K562 (cell line): ENCODE measurements around the gene RNASEH1. TPM values are rescaled to one million over a fixed set of nuclear protein-coding genes. Genes with fewer than 3 reads are reported as not detected.

Experiments
- AFF4 ChIP-seq: sonication (generic); formaldehyde crosslinking; IDR thresholded peaks from 2 replicates; pipeline ENCODE4 v1.8.0; 2023; ENCODE audit warnings: mild to moderate bottlenecking, missing genetic modification reagents
- ESRRB ChIP-seq: fragments of 250-450 bp; sonication (Bioruptor Pico); IDR thresholded peaks from 2 replicates; pipeline ENCODE4 v1.5.0; 2020; ENCODE audit warnings: mild to moderate bottlenecking, moderate library complexity, borderline replicate concordance
- GATA2 ChIP-seq: sonication (generic); formaldehyde crosslinking; IDR thresholded peaks from 2 replicates; pipeline ENCODE4 v1.4.0; 2020; ENCODE audit warnings: mild to moderate bottlenecking, missing genetic modification reagents
- GTF2E2 ChIP-seq: fragments of 200-800 bp; sonication (Bioruptor generic); IDR thresholded peaks from 2 replicates; pipeline ENCODE4 v1.6.1; 2016; ENCODE audit warnings: missing genetic modification characterization, missing compliant biosample characterization
- ILK ChIP-seq: fragments of 450-650 bp; IDR thresholded peaks from 2 replicates; pipeline ENCODE4 v1.6.1; 2016; ENCODE audit warnings: missing genetic modification characterization, low read depth, mild to moderate bottlenecking, missing compliant biosample characterization, moderate library complexity, borderline replicate concordance
- KLF6 ChIP-seq: fragments of 250-450 bp; sonication (Bioruptor Pico); IDR thresholded peaks from 2 replicates; pipeline ENCODE4 v1.4.0; 2020; ENCODE audit warnings: mild to moderate bottlenecking, moderate library complexity, borderline replicate concordance
- MAX ChIP-seq: sonication (generic); formaldehyde crosslinking; IDR thresholded peaks from 2 replicates; pipeline ENCODE4 v1.9.0; 2022; ENCODE audit warnings: mild to moderate bottlenecking, missing genetic modification reagents
- NR1H2 ChIP-seq: sonication (generic); formaldehyde crosslinking; IDR thresholded peaks from 2 replicates; pipeline ENCODE4 v1.4.0; 2020; ENCODE audit warnings: mild to moderate bottlenecking, missing genetic modification reagents
- NRF1 ChIP-seq, 2 experiments: fragments of 450-650 bp; IDR thresholded peaks in 1 of 2; conservative IDR thresholded peaks in 1 of 2; 2 replicates each; pipeline ENCODE4 v1.6.1; 2014; ENCODE audit warnings: mild to moderate bottlenecking in 2 of 2
- RBBP5 ChIP-seq: fragments of 200-600 bp; sonication (generic); IDR thresholded peaks from 2 replicates; pipeline ENCODE4 v1.6.1; 2012; ENCODE audit warnings: borderline replicate concordance, mild to moderate bottlenecking, low read length, control low read depth, inconsistent platforms; ENCODE audit not compliant: insufficient read depth, poor library complexity, severe bottlenecking
- SAP30 ChIP-seq: fragments of 200-600 bp; sonication (generic); IDR thresholded peaks from 2 replicates; pipeline ENCODE4 v1.6.1; 2012; ENCODE audit warnings: borderline replicate concordance, low read depth, mild to moderate bottlenecking, moderate library complexity, low read length, control low read depth, inconsistent platforms; ENCODE audit not compliant: insufficient read depth, poor library complexity, severe bottlenecking
- ZNF518B ChIP-seq: fragments of 250-450 bp; sonication (Bioruptor Pico); IDR thresholded peaks from 2 replicates; pipeline ENCODE4 v1.5.0; 2021; ENCODE audit warnings: mild to moderate bottlenecking, moderate library complexity
- polyA plus RNA-seq, 8 experiments: library from polyadenylated mRNA; depleted of rRNA in 4 of 8; stranded (reverse) in 5 of 8; unstranded in 3 of 8; fragments of >200 nt; fragmentation: Nextera tagmentation in 2 of 8; fragmentation: Illumina TruSeq in 1 of 8; extraction: Ambion mirVana in 2 of 8; extraction: Trizol in 1 of 8; gene quantifications; 2 replicates each; pipeline versions ENCODE4 v1.2.1 to v1.2.3, GENCODE V29; 2011 to 2014; ENCODE audit warnings: inconsistent platforms in 1 of 8, missing spikeins in 1 of 8
- total RNA-seq, 7 experiments: library from RNA; depleted of rRNA in 6 of 7; stranded (reverse); fragments of >200 nt in 6 of 7; fragmentation: Illumina TruSeq in 2 of 7; extraction: Trizol in 2 of 7; gene quantifications; 2 replicates each; pipeline versions ENCODE4 v1.2.1 to v1.2.3, GENCODE V29; 2011 to 2021; ENCODE audit warnings: low replicate concordance in 1 of 7

Gene RNASEH1
- total and polyA plus RNA-seq, 9 of the 15 experiments (the other 6 are each of a cell fraction or from before 2014, with no cell fraction given): 25.7 to 47.5 (median 42.8) TPM

- TF ChIP-seq AFF4 (peak; percentile 84), KLF6 (CRISPR knock-in tag) (no peak), GTF2E2 (no peak), ILK (no peak), ZNF518B (CRISPR knock-in tag) (no peak), NR1H2 (CRISPR knock-in tag) (no peak), NRF1 (conservative IDR thresholded peaks at IDR 0.05 in 1 of 2, IDR thresholded peaks at IDR 0.05 in 1 of 2) (peak in 1 of 2 experiments; percentile 28; a peak in 1 of 4 replicates), SAP30 (no peak), RBBP5 (peak; percentile 64), GATA2 (CRISPR knock-in tag) (no peak), MAX (CRISPR knock-in tag) (peak; percentile 39; the same call in 1 of the 2 replicates), ESRRB (CRISPR knock-in tag) (no peak)
These were observed 17.6 kb upstream of the RNASEH1 start (continued) for GRCh38 chr2:3575534-3576262.
